22Rv1 (cell line): ENCODE results near the gene TSPAN18.

ENCODE experiments used
- ZFX ChIP-seq: fragments of 450-650 bp; IDR thresholded peaks from 2 replicates; pipeline ENCODE4 v1.6.1; 2017; ENCODE audit warnings: antibody characterized with exemption, borderline replicate concordance
- TF ChIP-seq, protein P1 (sequence below): fragments of 450-650 bp; IDR thresholded peaks from 2 replicates; pipeline ENCODE4 v1.5.1; 2017; ENCODE audit warnings: mild to moderate bottlenecking

DNA sequence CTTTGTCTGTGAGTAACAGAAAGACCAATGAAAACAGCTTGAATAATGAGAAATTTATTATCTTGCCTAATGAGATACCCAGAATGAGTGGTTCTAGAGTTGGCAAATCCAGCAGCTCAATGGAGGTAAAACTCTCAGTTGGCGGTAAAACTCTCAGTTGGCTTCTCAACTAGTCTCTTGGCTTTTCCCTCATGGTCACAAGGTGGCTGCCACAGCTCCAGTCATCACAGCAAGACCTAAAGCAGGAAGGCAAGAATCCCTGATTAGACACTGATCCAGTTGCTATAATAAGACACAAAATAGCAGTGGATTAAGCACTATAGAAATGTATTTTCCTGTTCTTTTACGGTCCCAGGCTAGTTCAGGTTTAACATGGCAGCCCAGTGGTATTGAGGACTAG lies 37.5 kb upstream of the TSPAN18 start:
- TF ChIP-seq, protein P1, sequence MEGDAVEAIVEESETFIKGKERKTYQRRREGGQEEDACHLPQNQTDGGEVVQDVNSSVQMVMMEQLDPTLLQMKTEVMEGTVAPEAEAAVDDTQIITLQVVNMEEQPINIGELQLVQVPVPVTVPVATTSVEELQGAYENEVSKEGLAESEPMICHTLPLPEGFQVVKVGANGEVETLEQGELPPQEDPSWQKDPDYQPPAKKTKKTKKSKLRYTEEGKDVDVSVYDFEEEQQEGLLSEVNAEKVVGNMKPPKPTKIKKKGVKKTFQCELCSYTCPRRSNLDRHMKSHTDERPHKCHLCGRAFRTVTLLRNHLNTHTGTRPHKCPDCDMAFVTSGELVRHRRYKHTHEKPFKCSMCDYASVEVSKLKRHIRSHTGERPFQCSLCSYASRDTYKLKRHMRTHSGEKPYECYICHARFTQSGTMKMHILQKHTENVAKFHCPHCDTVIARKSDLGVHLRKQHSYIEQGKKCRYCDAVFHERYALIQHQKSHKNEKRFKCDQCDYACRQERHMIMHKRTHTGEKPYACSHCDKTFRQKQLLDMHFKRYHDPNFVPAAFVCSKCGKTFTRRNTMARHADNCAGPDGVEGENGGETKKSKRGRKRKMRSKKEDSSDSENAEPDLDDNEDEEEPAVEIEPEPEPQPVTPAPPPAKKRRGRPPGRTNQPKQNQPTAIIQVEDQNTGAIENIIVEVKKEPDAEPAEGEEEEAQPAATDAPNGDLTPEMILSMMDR: no peak
- TF ChIP-seq ZFX: no peak
